Rectal smooth muscle tissue (tissue), 1 donor: ENCODE data around the gene CXCL14.
A peak's percentile ranks its signal among the peaks of the same experiment; 100 is the strongest.

Experiments
- H3K27ac ChIP-seq: one replicate; pipeline ENCODE4 v1.7.0; 2013; ENCODE audit warnings: low read depth, low read length, inconsistent platforms
- H3K27me3 ChIP-seq: one replicate; pipeline ENCODE4 v1.7.0; 2013; ENCODE audit warnings: low read length; ENCODE audit not compliant: control insufficient read depth, insufficient read depth
- H3K36me3 ChIP-seq: one replicate; pipeline ENCODE4 v1.7.0; 2013; ENCODE audit warnings: low read length; ENCODE audit not compliant: control insufficient read depth, insufficient read depth
- H3K4me1 ChIP-seq: one replicate; pipeline ENCODE4 v1.7.0; 2013; ENCODE audit warnings: low read length; ENCODE audit not compliant: control insufficient read depth, insufficient read depth
- H3K4me3 ChIP-seq: one replicate; pipeline ENCODE4 v1.7.0; 2013; ENCODE audit warnings: low read length
- H3K9ac ChIP-seq: one replicate; pipeline ENCODE4 v1.7.0; 2013; ENCODE audit warnings: low read length

The CXCL14 gene, protein sequence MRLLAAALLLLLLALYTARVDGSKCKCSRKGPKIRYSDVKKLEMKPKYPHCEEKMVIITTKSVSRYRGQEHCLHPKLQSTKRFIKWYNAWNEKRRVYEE

DNA sequence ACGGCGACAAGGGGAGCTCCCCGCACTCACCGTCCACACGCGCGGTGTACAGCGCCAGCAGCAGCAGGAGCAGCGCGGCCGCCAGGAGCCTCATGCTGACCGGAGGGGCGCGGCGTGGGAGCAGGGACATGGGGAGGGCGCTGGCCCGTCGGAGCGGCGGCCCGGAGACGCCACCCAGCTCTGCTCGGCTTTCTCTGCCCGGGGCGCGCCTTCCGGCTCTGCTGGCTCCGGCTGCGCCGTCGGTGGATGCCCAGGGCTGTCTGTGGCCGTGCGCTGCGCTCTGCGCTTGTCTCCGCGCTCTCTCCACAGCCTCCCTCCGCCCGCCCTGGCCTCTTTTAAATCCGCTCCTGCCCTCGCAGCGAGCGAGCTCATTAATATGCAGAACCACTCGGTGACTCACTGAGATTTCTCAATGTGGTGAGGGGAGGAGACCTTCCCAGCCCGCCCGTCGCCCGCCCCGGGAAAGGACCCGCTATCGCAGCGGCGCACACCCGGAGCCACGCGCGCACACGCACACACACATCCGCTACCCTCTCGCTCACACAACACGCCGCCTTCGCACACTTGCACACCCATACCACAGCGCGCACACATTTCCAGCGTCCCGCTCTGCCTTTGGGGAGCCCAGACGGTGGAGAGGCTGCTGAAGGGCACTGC, at the start of gene CXCL14:
TSS of gene CXCL14 (minus strand) at position 307 of the 657 bp plus-strand sequence. CDS start at position 94, 213 bp downstream.
- no peaks in the 10 kb centered on the region for H3K4me1 ChIP-seq
- H3K27ac ChIP-seq, result no peak within 1 kb of the TSS
- H3K27me3 ChIP-seq, result peaks cover 10% of the 10 kb centered on the region
- no peak within 1 kb of the TSS for H3K9ac ChIP-seq
- no peaks in the 10 kb centered on the region for H3K36me3 ChIP-seq
- H3K4me3 ChIP-seq, result peak within 1 kb of the TSS; percentile 40

DNA sequence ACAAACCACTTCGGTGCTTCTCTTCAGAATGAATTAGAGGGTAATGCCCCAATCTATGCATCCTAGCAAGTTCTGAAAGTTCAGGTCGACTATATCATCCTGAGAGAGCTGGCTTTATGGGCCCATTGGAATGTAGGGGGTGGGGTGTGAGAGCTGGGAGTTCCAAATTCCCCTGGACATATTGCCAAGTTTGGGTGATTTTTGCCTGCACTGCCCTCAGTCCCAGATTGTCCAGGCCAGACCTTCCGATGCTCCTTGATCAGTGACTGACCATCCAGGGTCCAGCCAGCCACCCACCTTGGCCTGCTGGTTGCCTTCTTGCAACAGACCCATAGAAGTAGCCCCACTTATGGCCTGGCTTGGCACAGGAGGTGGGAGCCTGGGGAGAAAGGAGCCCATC, 47.8 kb upstream of the CXCL14 start:
- H3K27ac ChIP-seq, result no peak overlapping the region
- no peak overlapping the region for H3K9ac ChIP-seq

DNA sequence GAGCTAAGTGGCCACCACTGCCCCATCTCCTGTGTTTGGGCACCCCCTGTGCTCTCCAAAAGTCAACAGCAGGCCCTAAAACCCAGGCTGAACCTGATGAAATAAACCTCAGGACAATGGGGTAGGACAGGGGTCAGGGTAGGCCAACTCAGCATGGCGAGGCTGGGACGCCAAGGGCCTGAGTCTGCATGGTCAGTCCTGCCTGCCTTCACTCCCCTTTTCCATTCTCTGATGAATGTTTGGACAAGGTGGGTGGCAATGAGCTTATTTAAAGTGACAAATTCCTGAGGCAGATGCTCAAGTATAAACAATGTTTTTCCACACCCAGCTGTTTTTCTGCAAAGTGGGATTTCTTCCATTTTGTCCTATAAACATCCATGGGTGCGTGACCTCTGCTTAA, 47.2 kb upstream of the CXCL14 start:
- no peaks in the 10 kb centered on the region for H3K27me3 ChIP-seq
- no peaks in the 10 kb centered on the region for H3K4me1 ChIP-seq
- no peak overlapping the region for H3K27ac ChIP-seq
- no peak overlapping the region for H3K9ac ChIP-seq
- H3K36me3 ChIP-seq, result no peaks in the 10 kb centered on the region
- H3K4me3 ChIP-seq, result no peak overlapping the region

More for the DNA sequence above, 47.8 kb upstream of the CXCL14 start:
- no peaks in the 10 kb centered on the region for H3K4me1 ChIP-seq
- H3K4me3 ChIP-seq, result no peak overlapping the region
- H3K27me3 ChIP-seq, result no peaks in the 10 kb centered on the region
- no peaks in the 10 kb centered on the region for H3K36me3 ChIP-seq

DNA sequence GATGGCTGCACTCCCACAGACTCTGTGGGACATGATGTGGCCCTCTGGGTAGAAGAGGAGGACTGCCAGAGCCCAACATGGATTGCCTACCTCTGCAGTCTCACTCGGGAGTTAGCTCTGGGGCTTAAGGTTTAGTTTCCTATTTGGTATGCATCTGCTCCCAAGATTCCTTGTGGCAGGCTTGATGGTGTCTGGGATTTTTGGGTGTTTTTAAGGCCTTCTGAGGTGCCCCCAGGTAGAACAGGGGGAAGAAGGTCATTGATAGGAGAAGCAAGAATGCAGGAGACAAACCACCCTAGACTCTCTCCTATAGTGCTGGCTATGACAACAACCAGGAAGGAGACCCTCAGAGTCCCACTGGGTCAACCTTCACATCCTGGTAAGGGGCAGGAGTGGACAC, 46.7 kb upstream of the CXCL14 start:
- Histone ChIP-seq H3K4me3 (no peak overlapping the region), H3K4me1 (no peaks in the 10 kb centered on the region), H3K36me3 (no peaks in the 10 kb centered on the region), H3K27me3 (no peaks in the 10 kb centered on the region), H3K9ac (no peak overlapping the region), H3K27ac (no peak overlapping the region)

DNA sequence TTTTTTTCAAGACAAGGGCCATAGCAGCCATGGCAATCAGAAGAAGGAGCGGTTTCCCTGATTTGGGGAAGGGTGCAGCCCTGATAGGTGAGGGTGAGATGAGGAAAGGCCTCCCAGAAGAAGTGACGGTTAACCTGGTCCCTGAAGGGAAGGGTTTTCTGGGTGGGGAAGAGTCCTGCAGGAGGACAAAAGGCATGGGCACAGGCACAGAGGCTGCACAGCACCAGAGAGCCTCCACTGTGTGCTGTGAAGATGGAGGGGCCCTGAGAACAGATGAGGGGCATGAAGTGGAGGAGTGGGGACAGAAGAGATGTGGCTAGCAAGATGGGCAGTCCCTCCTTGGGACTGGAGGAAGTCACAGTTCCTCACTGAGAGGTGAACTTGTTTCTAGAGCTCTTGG, 46.3 kb upstream of the CXCL14 start:
- no peaks in the 10 kb centered on the region for H3K4me1 ChIP-seq
- no peaks in the 10 kb centered on the region for H3K27me3 ChIP-seq
- no peak overlapping the region for H3K27ac ChIP-seq
- H3K36me3 ChIP-seq, result no peaks in the 10 kb centered on the region
- H3K4me3 ChIP-seq, result no peak overlapping the region
- no peak overlapping the region for H3K9ac ChIP-seq

DNA sequence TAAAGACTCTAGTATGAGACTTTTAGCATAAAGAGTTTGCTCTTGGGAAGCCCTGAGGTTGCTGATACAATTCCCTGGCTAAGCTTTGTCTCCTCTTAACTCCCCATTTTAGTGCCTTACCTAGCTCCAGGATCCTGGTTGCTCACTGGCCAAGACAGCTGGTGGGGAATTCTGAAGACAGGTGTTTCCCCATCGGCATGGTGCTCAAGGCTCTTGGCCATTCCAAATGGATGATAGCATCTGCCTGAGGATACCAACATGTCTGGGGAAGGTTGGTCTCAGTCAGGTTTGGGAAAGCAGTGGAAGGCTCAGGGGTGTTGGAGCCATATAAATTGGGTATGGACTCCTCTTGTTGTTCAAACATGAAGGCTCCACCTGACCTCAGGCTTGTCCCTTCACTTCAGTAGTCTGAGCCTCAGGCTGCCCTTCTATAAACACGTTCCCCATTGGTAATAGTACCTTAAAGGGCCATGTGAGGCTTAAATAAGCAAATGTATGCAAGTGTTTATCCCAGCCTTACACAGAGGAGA, 44.5 kb upstream of the CXCL14 start:
- Histone ChIP-seq H3K4me3 (no peak overlapping the region), H3K36me3 (no peaks in the 10 kb centered on the region)

DNA sequence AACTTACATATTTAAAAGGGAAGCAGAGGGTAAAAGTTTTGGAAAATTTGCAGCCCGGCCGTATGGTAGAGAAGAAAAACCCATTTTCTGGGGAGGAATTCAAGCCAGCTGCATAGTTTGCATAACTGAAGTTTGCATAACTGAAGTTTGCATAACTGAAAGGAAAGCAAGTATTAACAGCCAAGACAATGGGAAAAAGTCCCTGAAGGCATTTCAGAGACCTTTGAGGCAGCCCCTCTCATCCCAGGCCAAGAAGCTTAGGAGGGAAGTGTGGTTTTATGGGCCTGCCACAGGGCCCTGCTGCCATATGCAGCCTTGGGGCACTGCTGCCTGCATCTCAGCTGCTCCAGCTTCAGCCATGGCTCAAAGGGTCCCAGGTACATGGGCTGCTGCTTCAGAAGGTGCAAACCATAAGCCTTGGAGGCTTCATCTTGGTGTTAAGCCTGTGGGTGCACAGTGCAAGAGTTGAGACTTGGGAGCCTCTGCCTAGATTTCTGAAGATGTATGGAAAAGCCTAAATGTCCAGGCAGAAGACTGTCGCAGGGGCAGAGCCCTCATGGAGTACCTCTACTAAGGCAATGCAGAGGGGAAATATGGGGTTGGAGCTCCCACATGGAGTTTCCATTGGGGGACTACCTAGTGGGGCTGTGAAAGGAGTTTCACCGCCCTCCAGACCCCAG, 36.9 kb upstream of the CXCL14 start:
- Histone ChIP-seq H3K4me1 (no peaks in the 10 kb centered on the region), H3K9ac (no peak overlapping the region), H3K36me3 (no peaks in the 10 kb centered on the region), H3K27ac (no peak overlapping the region), H3K27me3 (peaks cover 4% of the 10 kb centered on the region), H3K4me3 (no peak overlapping the region)

More for the DNA sequence above, 44.5 kb upstream of the CXCL14 start:
- Histone ChIP-seq H3K27ac (no peak overlapping the region), H3K9ac (no peak overlapping the region), H3K27me3 (peaks cover 4% of the 10 kb centered on the region), H3K4me1 (no peaks in the 10 kb centered on the region)

DNA sequence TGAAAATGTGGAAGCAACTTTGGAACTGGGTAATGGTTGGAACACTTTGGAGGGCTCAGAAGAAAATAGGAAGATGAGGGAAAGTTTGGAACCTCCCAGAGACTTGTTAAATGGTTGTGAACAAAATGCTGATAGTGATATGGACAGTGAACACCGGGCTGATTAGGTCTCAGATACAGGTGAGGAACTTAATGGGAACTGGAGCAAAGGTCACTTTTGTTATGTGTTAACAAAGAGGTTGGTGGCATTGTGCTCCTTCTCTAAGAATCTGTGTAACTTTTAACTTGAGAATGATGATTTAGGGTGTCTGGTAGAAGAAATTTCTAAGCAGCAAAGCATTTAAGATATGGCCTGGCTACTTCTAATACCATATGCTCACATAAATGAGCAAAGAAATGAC, 36.4 kb upstream of the CXCL14 start:
- Histone ChIP-seq H3K27ac (no peak overlapping the region), H3K27me3 (peaks cover 4% of the 10 kb centered on the region), H3K4me3 (no peak overlapping the region)

DNA sequence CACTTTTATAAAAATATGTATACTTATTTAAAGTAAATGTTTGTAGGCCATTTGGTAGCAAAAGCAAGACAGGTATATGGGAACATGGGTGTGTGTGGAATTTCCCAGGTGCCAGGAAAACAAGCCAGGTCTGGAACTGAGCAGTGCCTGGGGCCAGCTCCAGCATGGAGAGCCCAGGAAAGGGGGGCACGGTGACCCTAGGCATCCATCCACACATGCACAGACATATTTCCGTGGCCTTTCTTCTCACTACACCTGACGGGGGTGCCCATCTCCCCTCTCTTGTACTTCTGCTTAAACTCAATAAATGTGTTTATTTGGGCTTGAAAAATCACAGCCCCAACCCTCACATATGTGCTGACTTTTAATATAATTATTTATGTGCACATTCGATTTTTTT, 31.2 kb upstream of the CXCL14 start:
- H3K27ac ChIP-seq, result no peak overlapping the region
- no peaks in the 10 kb centered on the region for H3K4me1 ChIP-seq
- no peak overlapping the region for H3K9ac ChIP-seq
- H3K36me3 ChIP-seq, result no peaks in the 10 kb centered on the region
- H3K4me3 ChIP-seq, result no peak overlapping the region
- H3K27me3 ChIP-seq, result no peaks in the 10 kb centered on the region

More for the DNA sequence above, 36.4 kb upstream of the CXCL14 start:
- no peaks in the 10 kb centered on the region for H3K36me3 ChIP-seq
- H3K4me1 ChIP-seq, result no peaks in the 10 kb centered on the region
- H3K9ac ChIP-seq, result no peak overlapping the region

DNA sequence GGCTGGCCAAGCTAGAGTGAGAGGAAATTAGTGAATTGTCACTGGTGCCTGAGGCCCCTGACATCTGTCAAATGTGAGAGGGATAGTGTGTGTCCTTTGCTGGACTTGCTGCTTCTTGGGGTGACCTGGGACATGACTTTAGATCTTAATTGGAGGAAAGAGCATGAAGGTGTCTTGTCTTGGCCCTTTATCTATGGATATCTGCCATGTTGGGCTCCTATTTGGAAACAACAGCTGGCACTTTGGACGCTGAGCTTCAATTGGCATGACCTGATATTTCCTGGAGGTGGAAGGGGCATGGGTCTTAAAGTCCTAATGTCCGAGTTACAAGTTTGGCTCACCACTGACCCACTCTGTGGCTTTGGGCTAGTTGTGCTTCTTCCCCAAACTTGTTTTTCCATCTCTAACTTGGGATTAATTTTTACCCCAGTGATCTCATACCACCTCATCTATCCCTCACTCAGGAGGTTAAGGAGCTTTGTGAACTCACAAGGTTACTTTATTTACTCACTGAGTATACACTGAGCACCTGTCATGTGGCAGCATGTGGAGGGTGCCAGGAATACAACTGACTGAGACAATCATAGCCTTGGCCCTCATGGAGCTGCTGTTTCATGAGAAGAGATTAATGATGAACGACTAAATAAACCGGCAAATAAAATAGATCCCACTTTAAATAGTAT, 30.1 kb upstream of the CXCL14 start:
- H3K27me3 ChIP-seq, result no peaks in the 10 kb centered on the region
- H3K9ac ChIP-seq, result no peak overlapping the region
- no peaks in the 10 kb centered on the region for H3K36me3 ChIP-seq
- no peak overlapping the region for H3K4me3 ChIP-seq
- H3K4me1 ChIP-seq, result no peaks in the 10 kb centered on the region
- H3K27ac ChIP-seq, result no peak overlapping the region

DNA sequence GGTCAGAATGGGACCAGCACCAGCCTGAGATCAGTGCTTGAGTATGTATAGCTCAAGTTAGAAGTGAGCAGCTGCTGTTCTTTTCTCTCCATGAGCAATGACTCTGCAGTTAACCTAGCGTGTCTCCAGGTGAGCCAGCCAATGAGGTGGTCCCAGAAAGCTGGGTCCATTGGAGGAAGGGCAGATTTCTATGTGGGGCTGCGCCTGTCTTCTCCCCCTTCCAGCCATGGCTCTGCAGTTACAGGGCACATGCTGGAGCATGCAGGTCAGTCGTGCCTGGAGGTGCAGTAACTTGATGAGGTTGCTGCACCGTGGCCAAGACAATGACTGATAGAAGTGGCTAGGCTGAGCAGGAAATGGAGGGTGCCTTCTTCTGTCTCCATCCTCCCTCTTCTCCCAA, 29.6 kb upstream of the CXCL14 start:
- Histone ChIP-seq H3K9ac (no peak overlapping the region), H3K4me3 (no peak overlapping the region), H3K27ac (no peak overlapping the region), H3K36me3 (no peaks in the 10 kb centered on the region), H3K4me1 (no peaks in the 10 kb centered on the region), H3K27me3 (no peaks in the 10 kb centered on the region)

DNA sequence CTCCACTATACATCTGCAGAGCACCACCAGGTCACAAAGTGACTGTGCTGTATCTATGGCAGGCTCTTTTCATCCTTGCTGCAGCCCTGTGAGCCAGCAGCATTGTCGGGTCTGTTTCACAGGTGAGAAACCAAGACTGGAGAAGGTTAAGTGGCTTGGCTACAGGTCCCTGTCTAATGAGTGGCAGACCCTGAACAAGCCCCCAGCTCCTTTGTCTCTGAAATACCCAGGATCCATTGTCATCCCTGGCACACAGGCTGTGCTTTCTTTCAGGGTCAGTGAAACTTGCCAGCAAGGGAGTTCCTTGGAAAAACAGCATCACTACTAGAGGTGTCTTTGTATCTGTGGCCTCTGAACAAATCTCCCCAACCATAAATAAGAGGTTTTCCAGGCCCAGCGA, 27.6 kb upstream of the CXCL14 start:
- Histone ChIP-seq H3K27me3 (no peaks in the 10 kb centered on the region), H3K9ac (no peak overlapping the region), H3K4me3 (no peak overlapping the region), H3K27ac (no peak overlapping the region), H3K4me1 (no peaks in the 10 kb centered on the region), H3K36me3 (no peaks in the 10 kb centered on the region)
